HepG2 (cell line): ENCODE data around the gene TWIST2. TPM values are rescaled to one million over a fixed set of nuclear protein-coding genes. Genes with fewer than 3 reads are reported as not detected.

Experiments
- ATAC-seq: fragments of 200-7000 bp; cut with Tn5 transposase; 3 replicates; pipeline ENCODE4 v1.9.1; 2020; ENCODE audit warnings: mild to moderate bottlenecking, moderate library complexity
- BruUV-seq: library from RNA; stranded (reverse); fragments of 400-500 nt; replicated peaks from 2 replicates; lab custom pipeline; 2021; lab: Mats Ljungman, UMichigan
- CTCF ChIA-PET: fragments of 300-600 bp; formaldehyde crosslinking; extraction: SDS; loops from one replicate; lab custom pipeline; 2021; ENCODE audit warnings: low total read pairs, inconsistent platforms, low intra/inter-chr PET ratio; lab: Yijun Ruan, JAX
- POLR2A ChIA-PET: fragments of 350-600 bp; sonication (Branson Sonifier 250); formaldehyde crosslinking; loops from one replicate; lab custom pipeline; 2020; ENCODE audit warnings: antibody characterized with exemption, inconsistent platforms; lab: Yijun Ruan, JAX
- DNase-seq: peaks from one replicate; pipeline ENCODE4 v3.0.0-alpha.2; 2015; ENCODE audit warnings: low spot score
- FAIRE-seq: peaks from 3 replicates; lab custom pipeline; 2011; peaks lifted over from hg19 to GRCh38; lab: Jason Lieb, UNC
- H2AFZ ChIP-seq: one replicate; pipeline ENCODE4 v1.6.1; 2011; ENCODE audit warnings: low read length, inconsistent platforms
- H3K27ac ChIP-seq: fragments of 300-600 bp; 3 replicates; pipeline ENCODE4 v1.8.0; 2011; ENCODE audit warnings: mixed run types, mild to moderate bottlenecking, mixed read lengths, low read length, inconsistent platforms; ENCODE audit not compliant: insufficient read depth; ENCODE audit errors: extremely low read length
- H3K27me3 ChIP-seq, 2 experiments: fragments of 200-600 bp in 1 of 2; 2 replicates in 1 of 2; 3 replicates in 1 of 2; pipeline versions ENCODE4 v1.6.0 to v1.8.0; 2011; ENCODE audit warnings: low read length in 2 of 2, mild to moderate bottlenecking in 2 of 2, moderate library complexity in 2 of 2, inconsistent platforms in 1 of 2; ENCODE audit not compliant: insufficient read depth in 2 of 2, control insufficient read depth in 1 of 2
- H3K36me3 ChIP-seq, 2 experiments: fragments of 200-600 bp in 1 of 2; replicated peaks in 1 of 2; 2 replicates in 1 of 2; 3 replicates in 1 of 2; pipeline versions ENCODE4 v1.5.1 to v1.8.0; 2011; ENCODE audit warnings: low read length in 2 of 2, inconsistent platforms in 1 of 2; ENCODE audit not compliant: insufficient read depth in 2 of 2, control insufficient read depth in 1 of 2
- H3K4me1 ChIP-seq: 2 replicates; pipeline ENCODE4 v1.5.1; 2012; ENCODE audit warnings: low read length, inconsistent platforms; ENCODE audit not compliant: insufficient read depth
- H3K4me2 ChIP-seq: 2 replicates; pipeline ENCODE4 v1.6.0; 2011; ENCODE audit warnings: low read depth, low read length, inconsistent platforms
- H3K4me3 ChIP-seq, 3 experiments: fragments of 200-600 bp in 1 of 3; sonication (generic), shearing (Covaris generic) in 1 of 3; replicated peaks in 1 of 3; 2 replicates each; pipeline ENCODE4 v1.5.1; 2011 to 2016; ENCODE audit warnings: low read length in 3 of 3, inconsistent platforms in 2 of 3, low read depth in 2 of 3, mild to moderate bottlenecking in 2 of 3, control low read depth in 1 of 3, mixed read lengths in 1 of 3; ENCODE audit not compliant: insufficient read depth in 1 of 3
- H3K79me2 ChIP-seq: one replicate; pipeline ENCODE4 v1.6.1; 2011; ENCODE audit warnings: low read length, inconsistent platforms; ENCODE audit not compliant: insufficient read depth
- H3K9ac ChIP-seq: 2 replicates; pipeline ENCODE4 v1.6.0; 2011; ENCODE audit warnings: mild to moderate bottlenecking, low read depth, low read length, inconsistent platforms; ENCODE audit not compliant: insufficient read depth
- H3K9me3 ChIP-seq: 2 replicates; pipeline ENCODE4 v1.5.1; 2012; ENCODE audit warnings: mild to moderate bottlenecking, low read length
- H4K20me1 ChIP-seq: 2 replicates; pipeline ENCODE4 v1.6.0; 2011; ENCODE audit warnings: inconsistent platforms, mild to moderate bottlenecking, low read length, moderate library complexity; ENCODE audit not compliant: insufficient read depth
- BCL6 ChIP-seq: IDR thresholded peaks from 2 replicates; pipeline ENCODE4 v1.6.1; 2016; ENCODE audit warnings: missing genetic modification reagents, missing compliant biosample characterization
- CEBPB ChIP-seq: IDR thresholded peaks from 2 replicates; pipeline ENCODE4 v1.6.1; 2011; ENCODE audit warnings: low read depth, low read length, improper control_type of control experiment, borderline replicate concordance
- DR1 ChIP-seq: sonication (generic); formaldehyde crosslinking; IDR thresholded peaks from 2 replicates; pipeline ENCODE4 v1.8.0; 2021; ENCODE audit warnings: mild to moderate bottlenecking, missing genetic modification reagents, inconsistent platforms
- FOXK2 ChIP-seq: fragments of 450-650 bp; IDR thresholded peaks from 2 replicates; pipeline ENCODE4 v1.6.1; 2016
- MED13 ChIP-seq: sonication (generic); formaldehyde crosslinking; IDR thresholded peaks from 2 replicates; pipeline ENCODE4 v1.5.0; 2020; ENCODE audit warnings: missing genetic modification reagents
- RBAK ChIP-seq: sonication (generic); formaldehyde crosslinking; IDR thresholded peaks from 2 replicates; pipeline ENCODE4 v1.5.1; 2020; ENCODE audit warnings: mild to moderate bottlenecking, missing genetic modification reagents
- SUZ12 ChIP-seq: fragments of 150-350 bp; IDR thresholded peaks from 2 replicates; pipeline ENCODE4 v1.6.1; 2014; ENCODE audit warnings: low read depth, low read length
- ZNF235 ChIP-seq: sonication (generic); formaldehyde crosslinking; IDR thresholded peaks from 2 replicates; pipeline ENCODE4 v1.8.1; 2023; ENCODE audit warnings: mild to moderate bottlenecking, missing genetic modification reagents, borderline replicate concordance
- ZNF703 ChIP-seq: sonication (generic); formaldehyde crosslinking; IDR thresholded peaks from 2 replicates; pipeline ENCODE4 v1.5.1; 2020; ENCODE audit warnings: missing genetic modification reagents, mild to moderate bottlenecking, moderate library complexity, borderline replicate concordance
- WGBS: methylation state at CpG from one replicate; pipeline ENCODE4 v1.1.6; 2017; ENCODE audit warnings: low lambda C conversion rate; 5-methylcytosine and 5-hydroxymethylcytosine counted together
- in situ Hi-C: cut with HindIII; loops from 2 replicates; pipeline ENCODE4 v1.10.0; 2017; ENCODE audit warnings: low pct_unique_long_range_greater_than_20kb; ENCODE audit not compliant: extremely low pct_ligation_motif_present
- intact Hi-C: fragments of 100-400 bp; cut with micrococcal nuclease; formaldehyde crosslinking; loops from one replicate; pipeline ENCODE4 v1.10.0; 2022; ENCODE audit not compliant: unreplicated experiment
- polyA plus RNA-seq, 8 experiments: library from polyadenylated mRNA; depleted of rRNA in 3 of 8; stranded (reverse) in 7 of 8; unstranded in 1 of 8; fragments of >200 nt; fragmentation: Illumina TruSeq in 4 of 8; extraction: Trizol in 4 of 8; gene quantifications; 2 replicates each; pipeline versions ENCODE4 v1.2.1 to v1.2.3, GENCODE V29; 2011 to 2016; ENCODE audit warnings: low read depth in 4 of 8, missing spikeins in 1 of 8, mixed read lengths in 1 of 8; ENCODE audit not compliant: insufficient read depth in 1 of 8
- total RNA-seq, 5 experiments: library from RNA; depleted of rRNA; stranded (reverse); fragments of >200 nt; fragmentation: Illumina TruSeq; extraction: Trizol; gene quantifications; 2 replicates each; pipeline ENCODE4 v1.2.3, GENCODE V29; 2016; ENCODE audit warnings: low read depth in 1 of 5
- TF ChIP-seq, protein P1 (sequence below): sonication (generic); formaldehyde crosslinking; IDR thresholded peaks from 2 replicates; pipeline ENCODE4 v1.5.0; 2020; ENCODE audit warnings: mild to moderate bottlenecking, missing genetic modification reagents, moderate library complexity
- TF ChIP-seq, protein P2 (sequence below): sonication (generic); formaldehyde crosslinking; IDR thresholded peaks from 2 replicates; pipeline ENCODE4 v1.4.0; 2020; ENCODE audit warnings: missing genetic modification reagents, borderline replicate concordance

TWIST2 gene
- total and polyA plus RNA-seq, 2 of the 13 experiments (the other 11 are each of a cell fraction or from before 2014, with no cell fraction given) = 0.08 to 0.11 TPM

DNA sequence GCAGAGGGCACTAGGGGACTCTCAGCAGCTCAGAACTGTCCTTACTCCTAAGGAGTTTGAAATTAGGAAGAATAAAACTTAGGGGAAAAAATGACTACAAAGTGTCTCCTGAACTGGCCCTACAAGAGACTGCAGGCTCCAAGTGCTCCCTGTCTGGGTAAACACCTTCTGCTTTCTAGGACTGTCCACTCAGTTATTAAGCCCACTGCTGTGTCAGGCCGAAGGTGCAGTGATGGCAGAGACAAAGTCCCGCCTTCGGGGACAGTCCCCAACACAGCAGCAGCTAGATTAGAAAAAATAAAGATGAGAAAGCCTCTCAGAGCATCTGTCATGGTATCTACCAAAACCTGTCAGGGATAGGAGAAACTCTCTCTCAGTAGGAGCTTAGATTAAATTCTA lies 28.3 kb downstream of the TWIST2 start:
- peaks cover 3 to 45% of the 10 kb centered on the region in 2 experiments; a peak in 4 of 5 replicates for H3K27me3 ChIP-seq
- ATAC-seq = no peak
- TF ChIP-seq ZNF235 (CRISPR knock-in tag) = no peak
- TF ChIP-seq BCL6 (CRISPR knock-in tag) = 0 out of 2 replicates have a peak, but pooled peaks have one; percentile 18
- in situ Hi-C loops = no loop called here
- ChIA-PET POLR2A (no interaction called here), CTCF (no interaction called here)
- no peaks in the 10 kb centered on the region for H3K36me3 ChIP-seq
- no peaks in the 10 kb centered on the region for H3K79me2 ChIP-seq
- H2AFZ ChIP-seq = no peak overlapping the region
- no peak overlapping the region for H3K4me2 ChIP-seq
- BruUV-seq = no TSS peak
- H3K4me3 ChIP-seq = no peak overlapping the region
- DNase-seq = no peak
- 19% methylated on average over 3 of the region's 3 CpGs for WGBS
- intact Hi-C loops = no loop called here
- H3K27ac ChIP-seq = no peak overlapping the region
- H3K9ac ChIP-seq = no peak overlapping the region
- H4K20me1 ChIP-seq = no peaks in the 10 kb centered on the region
- H3K9me3 ChIP-seq = no peaks in the 10 kb centered on the region
- no peaks in the 10 kb centered on the region for H3K4me1 ChIP-seq
- FAIRE-seq = no peak

DNA sequence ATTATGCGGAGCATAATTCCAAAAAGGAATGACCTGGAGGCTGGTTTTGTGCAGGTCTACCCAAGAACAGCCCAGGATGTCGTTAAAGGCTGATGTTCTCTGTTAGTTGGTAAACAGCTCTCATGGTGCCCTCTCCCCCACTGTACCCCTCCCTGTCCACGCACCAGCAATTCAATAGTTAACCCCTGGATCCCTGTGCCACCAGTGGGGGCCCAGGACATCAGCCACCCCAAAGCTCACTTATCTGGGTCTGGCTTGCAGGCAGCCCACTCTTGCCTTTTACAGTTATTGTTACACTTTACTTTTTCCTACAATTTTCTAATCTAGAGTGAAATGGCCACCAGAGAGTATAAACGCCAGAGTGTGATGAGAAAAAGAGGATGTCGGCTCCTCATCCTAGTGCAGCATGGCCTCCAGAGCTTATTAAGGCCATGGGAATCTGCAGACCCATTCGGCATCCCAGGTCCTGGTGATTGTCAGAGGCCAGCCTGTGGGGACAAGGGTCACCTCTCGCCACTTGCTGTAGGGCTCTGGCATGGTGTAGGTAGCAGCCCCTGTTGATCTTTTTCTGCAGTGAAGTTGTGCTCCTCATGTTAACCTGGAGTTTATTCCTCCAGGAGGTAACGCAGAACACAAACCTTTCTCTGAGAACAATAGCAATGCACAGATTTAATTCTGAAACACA lies 30.3 kb downstream of the TWIST2 start:
- FAIRE-seq (no peak), DNase-seq (no peak), ATAC-seq (peak; percentile 31; the same call in 1 of the 3 replicates)
- Histone ChIP-seq H3K9ac (no peak overlapping the region), H4K20me1 (no peaks in the 10 kb centered on the region), H3K4me1 (no peaks in the 10 kb centered on the region), H3K27me3 (peaks cover 3 to 52% of the 10 kb centered on the region in 2 experiments; a peak in 4 of 5 replicates), H3K9me3 (no peaks in the 10 kb centered on the region), H2AFZ (no peak overlapping the region), H3K79me2 (no peaks in the 10 kb centered on the region), H3K36me3 (no peaks in the 10 kb centered on the region), H3K27ac (no peak overlapping the region), H3K4me3 (no peak overlapping the region), H3K4me2 (no peak overlapping the region)
- 32% methylated on average over 8 of the region's 8 CpGs for WGBS
- intact Hi-C loops (no loop called here), in situ Hi-C loops (no loop called here)
- no peak for TF ChIP-seq DR1 (CRISPR knock-in tag)
- TF ChIP-seq, protein P1, sequence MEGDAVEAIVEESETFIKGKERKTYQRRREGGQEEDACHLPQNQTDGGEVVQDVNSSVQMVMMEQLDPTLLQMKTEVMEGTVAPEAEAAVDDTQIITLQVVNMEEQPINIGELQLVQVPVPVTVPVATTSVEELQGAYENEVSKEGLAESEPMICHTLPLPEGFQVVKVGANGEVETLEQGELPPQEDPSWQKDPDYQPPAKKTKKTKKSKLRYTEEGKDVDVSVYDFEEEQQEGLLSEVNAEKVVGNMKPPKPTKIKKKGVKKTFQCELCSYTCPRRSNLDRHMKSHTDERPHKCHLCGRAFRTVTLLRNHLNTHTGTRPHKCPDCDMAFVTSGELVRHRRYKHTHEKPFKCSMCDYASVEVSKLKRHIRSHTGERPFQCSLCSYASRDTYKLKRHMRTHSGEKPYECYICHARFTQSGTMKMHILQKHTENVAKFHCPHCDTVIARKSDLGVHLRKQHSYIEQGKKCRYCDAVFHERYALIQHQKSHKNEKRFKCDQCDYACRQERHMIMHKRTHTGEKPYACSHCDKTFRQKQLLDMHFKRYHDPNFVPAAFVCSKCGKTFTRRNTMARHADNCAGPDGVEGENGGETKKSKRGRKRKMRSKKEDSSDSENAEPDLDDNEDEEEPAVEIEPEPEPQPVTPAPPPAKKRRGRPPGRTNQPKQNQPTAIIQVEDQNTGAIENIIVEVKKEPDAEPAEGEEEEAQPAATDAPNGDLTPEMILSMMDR (CRISPR knock-in tag) = no peak
- TF ChIP-seq FOXK2 = no peak
- TF ChIP-seq SUZ12 = no peak
- TF ChIP-seq RBAK = no peak
- no peak for TF ChIP-seq ZNF703 (CRISPR knock-in tag)
- no peak for TF ChIP-seq MED13
- TF ChIP-seq, protein P2, sequence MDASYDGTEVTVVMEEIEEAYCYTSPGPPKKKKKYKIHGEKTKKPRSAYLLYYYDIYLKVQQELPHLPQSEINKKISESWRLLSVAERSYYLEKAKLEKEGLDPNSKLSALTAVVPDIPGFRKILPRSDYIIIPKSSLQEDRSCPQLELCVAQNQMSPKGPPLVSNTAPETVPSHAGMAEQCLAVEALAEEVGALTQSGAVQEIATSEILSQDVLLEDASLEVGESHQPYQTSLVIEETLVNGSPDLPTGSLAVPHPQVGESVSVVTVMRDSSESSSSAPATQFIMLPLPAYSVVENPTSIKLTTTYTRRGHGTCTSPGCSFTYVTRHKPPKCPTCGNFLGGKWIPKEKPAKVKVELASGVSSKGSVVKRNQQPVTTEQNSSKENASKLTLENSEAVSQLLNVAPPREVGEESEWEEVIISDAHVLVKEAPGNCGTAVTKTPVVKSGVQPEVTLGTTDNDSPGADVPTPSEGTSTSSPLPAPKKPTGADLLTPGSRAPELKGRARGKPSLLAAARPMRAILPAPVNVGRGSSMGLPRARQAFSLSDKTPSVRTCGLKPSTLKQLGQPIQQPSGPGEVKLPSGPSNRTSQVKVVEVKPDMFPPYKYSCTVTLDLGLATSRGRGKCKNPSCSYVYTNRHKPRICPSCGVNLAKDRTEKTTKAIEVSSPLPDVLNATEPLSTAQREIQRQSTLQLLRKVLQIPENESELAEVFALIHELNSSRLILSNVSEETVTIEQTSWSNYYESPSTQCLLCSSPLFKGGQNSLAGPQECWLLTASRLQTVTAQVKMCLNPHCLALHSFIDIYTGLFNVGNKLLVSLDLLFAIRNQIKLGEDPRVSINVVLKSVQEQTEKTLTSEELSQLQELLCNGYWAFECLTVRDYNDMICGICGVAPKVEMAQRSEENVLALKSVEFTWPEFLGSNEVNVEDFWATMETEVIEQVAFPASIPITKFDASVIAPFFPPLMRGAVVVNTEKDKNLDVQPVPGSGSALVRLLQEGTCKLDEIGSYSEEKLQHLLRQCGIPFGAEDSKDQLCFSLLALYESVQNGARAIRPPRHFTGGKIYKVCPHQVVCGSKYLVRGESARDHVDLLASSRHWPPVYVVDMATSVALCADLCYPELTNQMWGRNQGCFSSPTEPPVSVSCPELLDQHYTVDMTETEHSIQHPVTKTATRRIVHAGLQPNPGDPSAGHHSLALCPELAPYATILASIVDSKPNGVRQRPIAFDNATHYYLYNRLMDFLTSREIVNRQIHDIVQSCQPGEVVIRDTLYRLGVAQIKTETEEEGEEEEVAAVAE = no peak
- no peak for TF ChIP-seq CEBPB
- ChIA-PET CTCF (no interaction called here), POLR2A (no interaction called here)
- no TSS peak for BruUV-seq
